Measurements from ENCODE around the gene GLDN.

The GLDN gene

DNA sequence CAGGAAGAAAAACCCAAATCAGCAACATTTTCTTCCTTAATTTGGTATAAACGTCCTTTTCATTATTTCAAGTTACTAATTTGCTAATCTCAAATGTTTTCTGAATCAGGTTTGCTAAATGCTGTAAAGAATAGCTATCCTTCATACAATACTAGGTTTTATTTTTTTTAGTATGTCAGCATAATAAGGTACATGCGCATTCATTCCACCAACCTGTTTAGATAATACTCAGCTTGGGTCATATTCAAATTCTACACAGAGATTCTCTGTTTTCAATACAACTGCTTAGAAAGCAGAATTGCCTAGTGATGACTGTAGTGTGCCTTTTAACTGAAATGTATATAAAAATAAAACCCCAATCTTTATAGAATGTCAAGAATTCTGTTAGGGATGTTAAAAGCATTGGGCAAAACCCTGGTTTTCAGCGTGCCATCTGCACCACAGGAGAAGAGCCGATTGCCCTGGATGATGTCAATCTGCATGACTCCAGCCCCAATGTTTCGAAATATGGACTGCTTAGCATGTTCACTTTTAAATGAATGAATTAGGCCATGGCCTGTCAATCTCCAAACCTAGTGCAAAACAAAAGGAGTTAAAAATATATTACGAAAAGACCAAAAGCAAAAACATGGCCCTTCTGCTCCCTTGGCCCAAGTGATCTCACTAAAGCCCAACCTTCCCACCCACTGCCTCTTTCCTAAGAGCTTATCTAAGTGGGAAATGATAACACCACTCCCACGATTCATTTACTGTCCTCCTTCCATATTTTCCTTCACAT lies 107.4 kb downstream of the GLDN start:
- Mint-ChIP-seq H3K36me3 (ENCODE audit: insufficient read depth) (peaks cover 2% of the 10 kb centered on the region), H3K27ac (ENCODE audit: low read depth) (no peak overlapping the region), H3K27me3 (no peaks in the 10 kb centered on the region), H3K9me3 (no peaks in the 10 kb centered on the region), H3K4me1 (no peaks in the 10 kb centered on the region), H3K4me3 (no peak overlapping the region)
- no peak for ATAC-seq (replicated peaks; ENCODE audit: extremely low read depth, poor library complexity, severe bottlenecking)
- DNase-seq (ENCODE audit: low spot score in 2 of 2), result no peak

DNA sequence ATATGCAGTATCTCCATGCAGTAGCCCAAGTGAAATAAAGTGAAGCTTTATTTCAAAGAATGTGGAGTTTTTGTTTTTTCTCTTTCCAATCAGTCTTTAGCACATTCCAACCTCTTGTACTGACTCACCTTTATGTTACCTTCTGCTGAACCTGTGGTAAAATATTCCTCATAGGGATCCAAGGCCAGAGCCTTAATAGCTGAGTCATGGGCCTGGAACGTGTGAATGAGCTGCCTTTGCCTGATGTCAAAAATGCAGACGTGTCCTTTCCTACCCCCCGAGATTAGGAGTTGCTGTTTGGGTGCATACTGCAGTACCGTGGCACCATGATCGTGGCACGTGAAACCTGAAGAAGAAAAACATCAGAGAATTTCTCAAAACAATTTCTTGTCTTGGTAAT lies 108.5 kb downstream of the GLDN start:
- no peak for DNase-seq (ENCODE audit: low spot score in 2 of 2)
- ATAC-seq (replicated peaks; ENCODE audit: extremely low read depth, poor library complexity, severe bottlenecking), result no peak
- H3K27ac Mint-ChIP-seq (ENCODE audit: low read depth), result no peak overlapping the region
- no peaks in the 10 kb centered on the region for H3K27me3 Mint-ChIP-seq
- H3K4me3 Mint-ChIP-seq, result no peak overlapping the region
- H3K36me3 Mint-ChIP-seq (ENCODE audit: insufficient read depth), result peaks cover 2% of the 10 kb centered on the region
- no peaks in the 10 kb centered on the region for H3K9me3 Mint-ChIP-seq
- H3K4me1 Mint-ChIP-seq, result no peaks in the 10 kb centered on the region

All from central memory CD8-positive, alpha-beta T cell (primary cell).